K562 (cell line): Measurements from ENCODE around the gene RPL35. TPM values are rescaled to one million over a fixed set of nuclear protein-coding genes. Genes with fewer than 3 reads are reported as not detected.

Source experiments
- ATAC-seq: fragments of 200-7000 bp; cut with Tn5 transposase; 3 replicates; pipeline ENCODE4 v1.9.1; 2020; ENCODE audit warnings: moderate library complexity
- BruUV-seq: library from RNA; stranded (reverse); fragments of 400-500 nt; replicated peaks from 2 replicates; lab custom pipeline; 2021; lab: Mats Ljungman, UMichigan
- CTCF ChIA-PET: fragments of 300-600 bp; formaldehyde crosslinking; extraction: SDS; loops from one replicate; lab custom pipeline; 2021; ENCODE audit warnings: low intra/inter-chr PET ratio; lab: Yijun Ruan, JAX
- POLR2A ChIA-PET: fragments of 300-600, 350-650 bp; sonication (Branson Sonifier 250); formaldehyde crosslinking; extraction: SDS; loops from one replicate; lab custom pipeline; 2021; ENCODE audit warnings: antibody characterized with exemption, inconsistent platforms; lab: Yijun Ruan, JAX
- DNase-seq, 4 experiments: peaks; one replicate each; pipeline versions ENCODE4 v3.0.0 to v3.0.0-alpha.2; 2011 to 2018; ENCODE audit warnings: low spot score in 3 of 4, mixed read lengths in 3 of 4; ENCODE audit errors: extremely low read depth in 1 of 4
- FAIRE-seq: peaks from 2 replicates; lab custom pipeline; 2011; peaks lifted over from hg19 to GRCh38; lab: Jason Lieb, UNC
- H2AFZ ChIP-seq: 2 replicates; pipeline ENCODE4 v1.6.0; 2011; ENCODE audit warnings: low read depth, low read length, control low read depth, inconsistent platforms
- H3K27ac ChIP-seq: fragments of 200-600 bp; 3 replicates; pipeline ENCODE4 v1.8.0; 2011; ENCODE audit warnings: low read depth, mild to moderate bottlenecking, control low read depth, inconsistent platforms, low read length, moderate library complexity, mixed read lengths; ENCODE audit errors: extremely low read depth
- H3K27me3 ChIP-seq, 2 experiments: fragments of 300-600 bp in 1 of 2; 2 replicates in 1 of 2; 3 replicates in 1 of 2; pipeline versions ENCODE4 v1.6.0 to v1.8.0; 2011; ENCODE audit warnings: inconsistent platforms in 2 of 2, low read length in 2 of 2, mild to moderate bottlenecking in 1 of 2, mixed read lengths in 1 of 2, moderate library complexity in 1 of 2; ENCODE audit not compliant: control insufficient read depth in 2 of 2, insufficient read depth in 2 of 2
- H3K36me3 ChIP-seq: fragments of 300-600 bp; 3 replicates; pipeline ENCODE4 v1.8.0; 2011; ENCODE audit warnings: mild to moderate bottlenecking, low read length, inconsistent platforms; ENCODE audit not compliant: control insufficient read depth, insufficient read depth
- H3K4me1 ChIP-seq, 2 experiments: fragments of 200-600 bp in 1 of 2; replicated peaks in 1 of 2; 2 replicates in 1 of 2; 3 replicates in 1 of 2; pipeline versions ENCODE4 v1.5.1 to v1.8.0; 2011; ENCODE audit warnings: inconsistent platforms in 2 of 2, low read length in 2 of 2, mild to moderate bottlenecking in 1 of 2, mixed read lengths in 1 of 2, moderate library complexity in 1 of 2; ENCODE audit not compliant: control insufficient read depth in 2 of 2, insufficient read depth in 2 of 2
- H3K4me2 ChIP-seq: 2 replicates; pipeline ENCODE4 v1.6.1; 2011; ENCODE audit warnings: low read length, control low read depth, inconsistent platforms, mixed read lengths; ENCODE audit not compliant: insufficient read depth
- H3K4me3 ChIP-seq: fragments of 200-600 bp; sonication (generic), shearing (Covaris generic); 2 replicates; pipeline ENCODE4 v1.5.1; 2016; ENCODE audit warnings: control low read depth, inconsistent platforms
- H3K79me2 ChIP-seq: fragments of 200-600 bp; 3 replicates; pipeline ENCODE4 v1.8.0; 2011; ENCODE audit warnings: low read length, inconsistent platforms; ENCODE audit not compliant: control insufficient read depth, insufficient read depth
- H3K9ac ChIP-seq, 2 experiments: 2 replicates each; pipeline versions ENCODE4 v1.6.0 to v1.6.1; 2011; ENCODE audit warnings: low read depth in 2 of 2, low read length in 2 of 2, control low read depth in 1 of 2, inconsistent platforms in 1 of 2, mild to moderate bottlenecking in 1 of 2, mixed read lengths in 1 of 2; ENCODE audit not compliant: insufficient read depth in 1 of 2
- H3K9me1 ChIP-seq: one replicate; pipeline ENCODE4 v1.6.0; 2011; ENCODE audit warnings: inconsistent platforms, mild to moderate bottlenecking, low read length, moderate library complexity; ENCODE audit not compliant: control insufficient read depth, insufficient read depth
- H3K9me3 ChIP-seq: replicated peaks from 2 replicates; pipeline ENCODE4 v1.5.1; 2011; ENCODE audit warnings: low read depth, low read length, inconsistent platforms; ENCODE audit not compliant: control insufficient read depth, insufficient read depth
- H4K20me1 ChIP-seq: replicated peaks from 2 replicates; pipeline ENCODE4 v1.6.1; 2011; ENCODE audit warnings: low read length, inconsistent platforms, mixed read lengths; ENCODE audit not compliant: control insufficient read depth, insufficient read depth
- ID3 ChIP-seq, 2 experiments: fragments of 250-450 bp in 1 of 2; fragments of 450-650 bp in 1 of 2; sonication (Bioruptor Pico) in 1 of 2; IDR thresholded peaks; 2 replicates each; pipeline versions ENCODE4 v1.6.1 to v1.8.0; 2016 to 2021; ENCODE audit warnings: mild to moderate bottlenecking in 2 of 2, moderate library complexity in 2 of 2, missing compliant biosample characterization in 1 of 2, missing genetic modification characterization in 1 of 2
- MYNN ChIP-seq, 2 experiments: sonication (generic); formaldehyde crosslinking in 1 of 2; IDR thresholded peaks; 2 replicates each; pipeline versions ENCODE4 v1.5.0 to v1.6.1; 2016 to 2020; ENCODE audit warnings: antibody characterized with exemption in 1 of 2, missing genetic modification reagents in 1 of 2
- NFIC ChIP-seq: fragments of 450-650 bp; IDR thresholded peaks from 2 replicates; pipeline ENCODE4 v1.6.1; 2017; ENCODE audit warnings: mild to moderate bottlenecking, inconsistent platforms
- ZNF274 ChIP-seq: IDR thresholded peaks from 2 replicates; pipeline ENCODE4 v1.6.1; 2011; ENCODE audit warnings: low read depth, mild to moderate bottlenecking, low read length, moderate library complexity, borderline replicate concordance
- ZNF507 ChIP-seq: conservative IDR thresholded peaks from 2 replicates; pipeline ENCODE4 v1.6.1; 2017; ENCODE audit warnings: missing genetic modification characterization, missing compliant biosample characterization
- WGBS: fragments of 100-300 bp; shearing (Covaris generic); methylation state at CpG from one replicate; pipeline ENCODE4 v1.1.6; 2016; ENCODE audit warnings: low coverage, mixed read lengths; ENCODE audit not compliant: insufficient coverage; ENCODE audit errors: missing lambda C conversion rate; 5-methylcytosine and 5-hydroxymethylcytosine counted together
- in situ Hi-C: fragments of 300-500 bp; cut with MboI; formaldehyde crosslinking; loops from 4 replicates; pipeline ENCODE4 v1.15.0; 2018; ENCODE audit warnings: inconsistent platforms, mixed read lengths
- intact Hi-C: fragments of 100-400 bp; cut with micrococcal nuclease; formaldehyde crosslinking; loops from 2 replicates; pipeline ENCODE4 v1.14.2; 2022
- polyA plus RNA-seq, 8 experiments: library from polyadenylated mRNA; depleted of rRNA in 4 of 8; stranded (reverse) in 5 of 8; unstranded in 3 of 8; fragments of >200 nt; fragmentation: Nextera tagmentation in 2 of 8; fragmentation: Illumina TruSeq in 1 of 8; extraction: Ambion mirVana in 2 of 8; extraction: Trizol in 1 of 8; gene quantifications; 2 replicates each; pipeline versions ENCODE4 v1.2.1 to v1.2.3, GENCODE V29; 2011 to 2014; ENCODE audit warnings: inconsistent platforms in 1 of 8, missing spikeins in 1 of 8
- total RNA-seq, 7 experiments: library from RNA; depleted of rRNA in 6 of 7; stranded (reverse); fragments of >200 nt in 6 of 7; fragmentation: Illumina TruSeq in 2 of 7; extraction: Trizol in 2 of 7; gene quantifications; 2 replicates each; pipeline versions ENCODE4 v1.2.1 to v1.2.3, GENCODE V29; 2011 to 2021; ENCODE audit warnings: low replicate concordance in 1 of 7

Gene RPL35
- total and polyA plus RNA-seq, 9 of the 15 experiments (the other 6 are each of a cell fraction or from before 2014, with no cell fraction given): 1,755 to 5,101 (median 3,405) TPM

DNA sequence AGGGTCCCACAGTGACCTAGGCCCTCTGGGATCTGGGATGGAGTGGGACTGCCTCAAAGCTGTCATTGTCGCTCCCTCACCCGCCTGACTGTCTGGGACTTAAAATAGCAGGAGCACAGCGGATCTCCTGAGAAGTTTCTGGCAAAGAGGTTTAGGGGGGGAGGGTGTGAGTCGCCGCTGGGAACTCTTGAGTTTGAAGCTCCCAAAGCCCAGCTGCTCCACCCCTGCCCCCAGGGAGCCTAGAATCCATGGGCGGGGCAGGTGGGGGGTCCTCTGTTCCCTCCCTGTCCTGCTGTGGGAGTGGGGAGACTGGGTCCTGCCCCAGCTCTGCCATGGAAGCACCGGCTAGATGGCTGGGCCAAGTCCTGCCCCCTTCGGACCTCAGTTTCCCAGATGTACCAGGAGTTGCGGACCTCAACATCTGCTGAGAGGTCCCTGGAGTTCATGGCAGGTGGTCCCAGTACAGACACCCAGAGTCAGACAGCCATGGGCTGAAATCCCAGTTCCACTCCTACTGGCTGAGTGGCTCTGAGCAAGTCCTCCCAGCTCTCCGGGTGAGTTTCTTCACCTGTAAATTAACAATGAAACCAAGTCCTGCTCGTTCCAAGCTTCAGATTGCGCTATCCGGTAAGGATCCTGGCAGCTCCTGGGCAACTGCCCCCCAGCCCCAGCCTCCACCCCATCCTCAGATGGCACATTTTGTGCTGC is 9.5 kb downstream of the RPL35 start:
- POLR2A ChIA-PET: interaction anchor here (0.5 to 5.1 kb wide), 9 partner anchors 7 to 354 kb away, joined by 3 to 64 read pairs (median 5); partner anchors contain the start of genes ARPC5L, NR6A1 and RPL35
- H3K9me1 ChIP-seq: no peaks in the 10 kb centered on the region
- H4K20me1 ChIP-seq: peaks cover 13% of the 10 kb centered on the region; the same call in 1 of the 2 replicates
- intact Hi-C loops: loop anchor here (1.0 to 5.0 kb wide), 3 partner anchors 57 to 520 kb away; no protein-coding TSS in a partner anchor
- H3K4me3 ChIP-seq: no peak overlapping the region
- CTCF ChIA-PET: interaction anchor here (0.5 to 6.3 kb wide), 8 partner anchors 12 to 291 kb away, joined by 3 to 209 read pairs (median 6); partner anchors contain the start of genes NR6A1 and SCAI
- TF ChIP-seq MYNN (IDR thresholded peaks at IDR 0.05) (no peak), MYNN (CRISPR knock-in tag; IDR thresholded peaks at IDR 0.05) (0 out of 2 replicates have a peak, but pooled peaks have one; percentile 35), ZNF507 (tag) (no peak)
- BruUV-seq: no TSS peak
- H3K79me2 ChIP-seq: no peaks in the 10 kb centered on the region
- H3K9ac ChIP-seq: peak overlapping the region; percentile 35 to 93; a peak in 3 of 4 replicates
- ATAC-seq (no peak), DNase-seq (no peak), FAIRE-seq (no peak)
- H3K4me2 ChIP-seq: peak overlapping the region; percentile 79
- H3K36me3 ChIP-seq: peaks cover 12% of the 10 kb centered on the region; the same call in 1 of the 3 replicates
- no peaks in the 10 kb centered on the region for H3K27me3 ChIP-seq
- peaks cover 0 to 40% of the 10 kb centered on the region in 2 experiments; a peak in 3 of 5 replicates for H3K4me1 ChIP-seq
- H2AFZ ChIP-seq: peak overlapping the region; percentile 96
- H3K27ac ChIP-seq: no peak overlapping the region
- 50% methylated on average over 12 of the region's 13 CpGs for WGBS
- H3K9me3 ChIP-seq: no peaks in the 10 kb centered on the region
- in situ Hi-C loops: loop anchor here (5.0 kb wide), 2 partner anchors 80 to 520 kb away; partner anchors contain the start of gene NR6A1

- DNase-seq (no peak), FAIRE-seq (peak; percentile 80), ATAC-seq (no peak)
- no peak overlapping the region for H3K4me3 ChIP-seq
- H3K9ac ChIP-seq: no peak overlapping the region
- no peaks in the 10 kb centered on the region for H4K20me1 ChIP-seq
- POLR2A ChIA-PET: interaction anchor here (1.3 to 3.9 kb wide), 3 partner anchors 9 to 96 kb away, joined by 4 to 39 read pairs (median 5); partner anchors contain the start of genes ARPC5L and RPL35
- no peak overlapping the region for H3K4me2 ChIP-seq
- in situ Hi-C loops: loop anchor here (5.0 to 10.0 kb wide), 3 partner anchors 55 to 522 kb away; partner anchors contain the start of gene NR6A1
- H3K4me1 ChIP-seq: peaks cover 0 to 23% of the 10 kb centered on the region in 2 experiments; a peak in 3 of 5 replicates
- TF ChIP-seq ZNF274 (no peak), NFIC (peak; percentile 51), ID3 (CRISPR knock-in tag; IDR thresholded peaks at IDR 0.05) (no peak), ID3 (tag; IDR thresholded peaks at IDR 0.05) (peak; percentile 96)
- intact Hi-C loops: loop anchor here (5.0 kb wide), 2 partner anchors 232 to 522 kb away; no protein-coding TSS in a partner anchor
- H3K27ac ChIP-seq: no peak overlapping the region
- no peaks in the 10 kb centered on the region for H3K36me3 ChIP-seq
- H3K9me1 ChIP-seq: no peaks in the 10 kb centered on the region
- H3K9me3 ChIP-seq: no peaks in the 10 kb centered on the region
- no peak overlapping the region for H2AFZ ChIP-seq
- H3K27me3 ChIP-seq: no peaks in the 10 kb centered on the region
- H3K79me2 ChIP-seq: no peaks in the 10 kb centered on the region
- CTCF ChIA-PET: interaction anchor here (1.0 kb wide), 1 partner anchor 51 kb away, joined by 3 read pairs; no protein-coding TSS in a partner anchor
- 37% methylated on average over 10 of the region's 10 CpGs for WGBS
- no TSS peak for BruUV-seq
Measured at GRCh38 chr9:124849801-124850200, 12.0 kb downstream of the RPL35 start.
